GM19025 (cell line): ENCODE data around the gene ATP5MC2.
"Not testable (repeated sequence)": the region's sequence is repeated elsewhere in the genome, so short reads cannot be mapped to it uniquely, and the experiment has no call there.

Experiments
- ATAC-seq: cut with Tn5 transposase; IDR thresholded peaks from one replicate; pipeline ENCODE4 v1.9.1; 2021; ENCODE audit warnings: mild to moderate bottlenecking, low read depth, moderate library complexity; ENCODE audit not compliant: unreplicated experiment

ATP5MC2 gene

DNA sequence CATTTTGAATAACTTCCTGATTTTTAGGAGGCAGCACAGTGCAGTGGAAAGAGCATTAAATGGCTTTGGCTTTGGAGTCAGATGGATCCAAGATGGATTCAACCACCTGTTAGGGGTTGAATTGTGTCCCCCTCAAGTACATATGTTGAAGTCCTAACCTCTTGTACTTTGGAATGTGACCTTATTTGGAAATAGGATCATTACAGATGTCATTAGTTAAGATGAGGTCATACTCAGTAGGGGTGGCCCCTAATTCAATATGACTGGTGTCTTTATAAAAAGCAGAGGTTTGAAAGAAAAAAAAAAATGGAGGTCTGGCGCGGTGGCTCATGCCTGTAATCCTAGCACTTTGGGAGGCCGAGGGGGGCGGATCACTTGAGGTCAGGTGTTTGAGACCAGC is 18.8 kb downstream of the ATP5MC2 start:
- ATAC-seq: no peak

DNA sequence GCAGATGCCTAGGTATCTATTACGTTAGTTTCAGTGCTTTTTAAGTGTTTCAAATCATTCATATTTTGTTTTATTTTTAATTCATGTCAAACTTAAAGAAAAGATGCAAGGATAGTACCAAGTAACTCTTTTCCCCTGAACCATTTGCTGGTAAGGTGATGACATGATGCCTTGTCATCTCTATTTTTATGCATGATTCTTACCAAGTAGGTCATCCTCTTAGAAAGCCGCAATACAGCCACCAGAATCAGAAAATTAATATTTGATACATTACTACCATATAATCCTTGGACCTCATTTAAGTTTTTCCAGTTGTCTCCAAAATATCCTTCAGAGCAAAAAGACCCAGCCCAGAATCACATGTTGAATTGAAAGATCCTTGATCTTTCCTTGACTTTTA is 22.3 kb downstream of the ATP5MC2 start:
- ATAC-seq: no peak

DNA sequence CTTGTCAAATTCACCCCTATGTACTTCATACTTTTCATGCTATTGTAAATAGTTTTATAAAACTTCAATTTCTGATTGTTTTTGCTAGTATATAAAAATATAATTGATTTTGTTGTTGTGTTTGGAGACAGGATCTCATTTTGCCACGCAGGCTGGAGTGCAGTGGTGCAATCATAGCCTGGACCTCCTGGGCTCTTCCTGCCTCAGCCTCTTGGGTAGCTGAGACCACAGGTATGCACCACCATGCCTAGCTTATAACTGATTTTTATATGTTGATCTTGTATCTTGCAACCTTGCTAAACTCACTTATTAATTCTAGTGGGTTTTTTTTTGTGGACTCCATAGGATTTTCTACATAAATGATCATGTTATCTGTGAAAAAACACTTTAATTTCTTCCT is 23.5 kb downstream of the ATP5MC2 start:
- ATAC-seq: no peak

DNA sequence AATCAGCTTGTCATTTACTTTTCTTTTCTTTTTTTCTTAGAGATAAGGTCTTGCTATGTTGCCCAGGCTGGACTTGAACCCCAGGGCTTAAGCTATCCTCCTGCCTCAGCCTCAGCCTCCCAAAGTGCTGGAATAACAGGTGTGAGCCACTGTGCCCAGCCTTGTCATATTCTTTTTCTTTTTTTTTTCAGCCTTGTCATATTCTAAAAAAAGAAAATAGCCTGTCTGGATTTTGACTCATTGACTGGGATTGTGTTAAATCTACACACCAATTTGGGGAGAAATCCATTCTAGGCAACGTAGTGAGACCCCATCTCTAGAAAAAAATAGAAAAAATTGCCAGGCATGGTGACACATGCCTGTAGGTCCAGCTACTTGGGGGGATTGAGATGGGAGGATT is 24.1 kb downstream of the ATP5MC2 start:
- no peak for ATAC-seq

DNA sequence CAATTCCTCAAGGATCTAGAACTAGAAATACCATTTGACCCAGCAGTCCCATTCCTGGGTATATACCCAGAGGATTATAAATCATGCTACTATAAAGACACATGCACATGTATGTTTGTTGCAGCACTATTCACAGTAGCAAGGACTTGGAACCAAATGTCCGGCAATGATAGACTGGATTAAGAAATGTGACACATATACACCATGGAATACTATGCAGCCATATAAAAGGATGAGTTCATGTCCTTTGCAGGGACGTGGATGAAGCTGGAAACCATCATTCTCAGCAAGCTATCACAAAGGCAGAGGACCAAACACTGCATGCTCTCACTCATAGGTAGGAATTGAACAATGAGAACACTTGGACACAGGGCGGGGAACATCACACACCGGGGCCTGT is 29.6 kb downstream of the ATP5MC2 start:
- not testable (repeated sequence) for ATAC-seq

DNA sequence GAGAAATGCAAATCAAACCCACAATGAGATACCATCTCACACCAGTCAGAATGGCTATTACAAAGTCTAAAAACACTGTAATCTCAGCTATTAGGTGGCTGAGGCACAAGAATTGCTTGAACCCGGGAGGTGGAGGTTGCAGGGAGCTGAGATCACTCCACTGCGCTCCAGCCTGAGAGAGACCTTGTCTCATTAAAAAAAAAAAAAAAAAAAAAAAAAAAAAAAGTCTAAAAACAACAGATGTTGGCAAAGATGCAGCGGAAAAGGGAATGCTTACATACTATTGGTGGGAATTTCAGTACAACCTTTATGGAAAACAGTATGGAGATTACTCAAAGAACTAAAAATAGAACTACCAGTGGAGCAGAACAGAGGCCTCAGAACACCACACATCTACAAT is 30.7 kb downstream of the ATP5MC2 start:
- no peak for ATAC-seq

DNA sequence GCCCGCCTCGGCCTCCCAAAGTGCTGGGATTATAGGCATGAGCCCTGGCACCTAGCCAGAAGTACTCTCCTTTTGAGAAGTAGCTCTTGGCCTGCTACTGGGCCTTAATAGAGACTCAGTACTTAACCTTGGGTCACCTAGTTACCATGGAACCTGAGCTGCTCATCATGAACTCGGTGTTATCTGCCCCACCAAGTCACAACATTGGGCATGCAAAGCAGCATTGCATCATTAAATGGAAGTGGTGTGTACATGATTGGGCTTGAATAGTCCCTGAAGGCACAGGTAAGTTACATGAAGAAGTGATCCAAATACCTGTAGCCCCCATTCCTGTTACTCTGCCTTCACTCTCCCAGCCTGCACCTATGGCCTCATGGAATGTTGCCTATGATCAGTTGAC is 31.8 kb downstream of the ATP5MC2 start:
- no peak for ATAC-seq

DNA sequence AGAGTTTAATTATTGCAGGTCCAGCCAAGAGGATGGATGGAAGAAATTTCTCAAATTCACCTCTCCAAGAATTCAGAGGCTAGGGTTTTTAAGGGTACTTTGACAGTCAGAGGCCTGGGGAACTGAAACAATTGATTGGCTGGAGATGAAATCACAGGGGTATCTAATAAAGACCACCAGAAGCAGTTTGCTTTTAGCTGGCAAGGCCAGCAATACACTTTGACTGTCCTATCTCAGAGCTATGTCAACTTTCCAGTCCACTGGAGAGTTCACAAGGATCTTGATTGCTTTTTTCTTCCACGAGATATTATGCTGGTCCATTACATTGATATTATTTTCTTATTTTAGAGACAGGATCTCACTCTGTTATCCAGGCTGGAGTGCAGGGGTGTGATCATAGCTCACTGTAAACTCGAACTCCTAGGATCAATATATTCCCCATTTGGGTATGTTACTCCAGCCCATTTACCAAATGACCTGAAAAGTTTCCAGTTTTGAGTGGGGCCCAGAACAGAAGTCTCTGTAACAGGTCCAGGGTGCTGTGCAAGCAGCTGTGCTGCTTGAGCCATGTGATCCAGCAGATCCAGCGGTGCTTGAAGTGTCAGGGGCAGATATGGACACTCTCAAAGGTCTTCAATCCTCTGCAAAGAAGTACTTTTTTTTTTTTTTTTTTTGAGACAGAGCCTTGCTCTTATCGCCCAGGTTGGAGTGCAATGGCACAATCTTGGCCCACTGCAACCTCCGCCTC is 32.5 kb downstream of the ATP5MC2 start:
- ATAC-seq: no peak

DNA sequence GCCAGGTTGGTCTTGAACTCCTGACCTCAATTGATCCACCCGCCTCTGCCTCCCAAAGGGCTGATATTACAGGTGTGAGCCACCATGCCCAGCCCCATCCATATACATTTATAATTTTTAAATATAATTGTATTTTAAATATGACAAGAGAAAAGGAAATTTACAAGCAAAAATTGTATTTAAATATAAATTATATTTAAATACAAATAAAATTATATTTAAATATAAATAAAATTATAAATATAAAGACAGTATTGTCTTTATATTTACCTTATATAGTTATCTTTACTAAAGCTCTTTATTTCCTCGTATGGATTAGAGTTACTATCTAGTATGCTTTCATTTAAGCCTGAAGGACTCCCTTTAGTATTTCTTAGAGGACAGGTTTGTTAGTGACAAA is 37.8 kb downstream of the ATP5MC2 start:
- ATAC-seq: no peak

DNA sequence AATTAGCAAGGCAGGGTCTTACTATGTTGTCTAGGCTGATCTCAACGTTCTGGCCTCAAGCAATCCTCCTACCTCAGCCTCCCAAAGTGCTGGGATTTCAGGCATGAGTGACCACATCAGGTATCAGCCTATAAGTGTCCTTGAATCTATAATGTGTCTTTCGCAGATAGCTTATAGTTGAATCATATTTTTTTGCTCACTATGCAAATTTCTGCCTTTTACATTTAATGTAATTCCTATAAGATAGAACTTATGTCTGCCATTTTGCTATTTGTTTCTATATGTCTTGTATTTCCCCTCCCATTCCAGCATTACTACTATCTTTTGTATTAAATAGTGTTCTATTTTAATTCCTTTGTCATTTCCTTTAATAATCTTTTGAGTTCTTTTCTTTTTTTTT is 39.2 kb downstream of the ATP5MC2 start:
- no peak for ATAC-seq

DNA sequence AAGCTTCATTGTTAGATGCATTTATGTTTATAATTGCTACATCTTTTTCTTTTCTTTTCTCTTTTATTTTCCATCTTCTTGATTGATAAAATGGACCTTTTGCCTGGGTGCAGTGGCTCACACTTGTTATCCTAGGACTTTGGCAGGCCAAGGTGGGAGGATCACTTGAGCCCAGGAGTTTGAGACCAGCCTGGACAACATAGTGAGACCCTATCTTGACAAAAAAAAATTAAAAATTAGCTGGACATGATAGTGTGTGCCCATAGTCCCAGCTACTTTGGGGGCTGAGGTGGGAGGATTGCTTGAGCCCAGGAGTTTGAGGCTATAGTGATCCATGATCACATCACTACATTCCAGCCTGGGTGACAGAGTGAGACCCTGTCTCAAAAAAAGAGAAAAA is 40.2 kb downstream of the ATP5MC2 start:
- not testable (repeated sequence) for ATAC-seq

DNA sequence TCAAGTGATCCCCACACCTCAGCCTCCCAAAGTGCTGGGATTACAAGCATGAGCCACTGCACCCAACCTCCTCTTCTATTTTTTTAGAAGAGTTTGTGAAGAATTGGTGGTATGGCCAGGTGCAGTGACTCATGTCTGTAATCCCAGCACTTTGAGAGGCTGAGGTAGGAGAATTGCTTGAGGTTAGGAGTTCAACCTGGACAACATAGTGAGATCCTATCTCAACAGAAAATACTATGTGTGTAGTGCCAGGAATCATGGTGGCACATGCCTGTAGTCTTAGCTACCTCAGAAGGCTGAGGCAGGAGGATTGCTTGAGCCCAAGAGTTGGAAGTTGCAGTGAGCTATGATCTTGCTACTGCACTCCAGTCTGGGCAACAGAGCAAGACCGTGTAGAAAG is 44.2 kb downstream of the ATP5MC2 start:
- ATAC-seq: no peak

DNA sequence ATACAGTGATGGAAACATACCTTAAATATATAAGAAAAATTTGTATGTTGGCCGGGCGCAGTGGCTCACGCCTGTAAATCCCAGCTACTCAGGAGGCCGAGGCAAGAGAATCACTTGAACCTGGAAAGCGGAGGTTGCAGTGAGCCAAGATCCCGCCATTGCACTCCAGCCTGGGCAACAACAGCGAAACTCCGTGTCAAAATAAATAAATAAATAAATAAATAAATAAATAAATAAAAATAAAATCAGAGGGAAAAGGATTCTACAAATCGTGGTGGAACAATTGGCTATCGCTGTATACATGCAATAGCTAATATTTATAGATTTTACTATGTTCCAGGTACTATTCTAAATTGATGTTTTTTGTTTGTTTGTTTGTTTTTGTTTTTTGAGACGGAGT is 48.0 kb downstream of the ATP5MC2 start:
- ATAC-seq: no peak

DNA sequence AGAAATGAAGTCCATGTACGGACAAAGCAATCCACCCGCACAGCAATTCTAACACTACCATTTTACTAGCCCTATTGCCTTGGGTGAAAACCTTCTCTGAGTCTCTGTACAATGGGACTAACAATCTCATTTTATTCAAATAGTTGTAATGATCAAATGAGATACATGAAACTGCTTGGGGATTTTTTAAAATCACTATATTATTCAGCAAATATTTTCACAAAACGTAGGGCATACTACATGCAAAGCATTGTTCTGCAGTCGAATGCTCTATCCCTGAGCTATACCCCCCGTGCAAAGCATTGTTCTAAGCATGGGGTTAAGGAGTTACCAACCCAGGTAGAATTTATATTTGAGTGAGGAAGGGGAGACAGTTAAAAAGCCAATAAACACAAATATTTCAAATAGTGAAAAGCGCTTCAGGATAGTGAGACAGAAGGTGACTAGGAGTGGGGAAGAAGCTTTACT is 49.1 kb downstream of the ATP5MC2 start:
- ATAC-seq: no peak

DNA sequence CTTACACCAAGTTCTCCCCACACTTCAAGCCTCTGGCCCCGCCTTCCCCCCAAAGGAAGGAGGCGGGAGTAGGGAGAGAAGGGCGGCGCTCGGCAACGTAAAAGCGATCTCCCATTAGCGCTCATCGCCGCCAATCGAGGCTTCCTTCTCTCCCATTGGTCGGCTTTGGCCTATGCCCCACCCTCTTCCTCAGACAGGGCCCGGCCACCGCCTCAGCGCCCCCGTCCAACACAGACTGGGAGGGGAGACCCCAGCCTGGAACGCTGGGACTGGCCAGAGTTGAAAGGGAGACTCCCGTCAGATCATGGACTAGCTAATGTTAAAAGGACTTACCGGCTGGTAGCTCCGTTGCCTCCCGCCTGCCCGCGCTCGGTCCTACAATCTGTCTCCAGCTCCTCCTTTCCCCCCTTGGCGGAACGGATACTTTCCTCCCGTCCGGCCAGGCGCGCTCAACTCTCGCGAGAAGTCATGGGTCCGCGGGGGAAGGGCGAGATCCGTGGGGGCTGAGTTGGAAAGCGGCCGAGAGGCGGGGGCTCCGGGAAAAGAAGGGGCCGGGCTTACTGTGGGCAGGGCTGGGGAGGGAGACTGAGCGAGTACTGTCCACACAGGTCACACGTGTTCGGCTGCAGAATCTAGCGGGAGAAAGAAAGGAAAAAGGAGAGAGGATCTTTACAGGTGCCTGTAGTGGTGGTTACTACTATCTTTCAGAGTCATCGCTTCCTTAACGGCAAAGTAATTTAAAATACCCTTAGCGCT is 49.8 kb downstream of the ATP5MC2 start, which contains the start of gene ATF7:
Gene ATF7, minus strand, starts transcription at position 437 of the 756 bp plus-strand sequence. CDS start 25,382 bp downstream, outside the sequence.
- ATAC-seq: peak; percentile 94

DNA sequence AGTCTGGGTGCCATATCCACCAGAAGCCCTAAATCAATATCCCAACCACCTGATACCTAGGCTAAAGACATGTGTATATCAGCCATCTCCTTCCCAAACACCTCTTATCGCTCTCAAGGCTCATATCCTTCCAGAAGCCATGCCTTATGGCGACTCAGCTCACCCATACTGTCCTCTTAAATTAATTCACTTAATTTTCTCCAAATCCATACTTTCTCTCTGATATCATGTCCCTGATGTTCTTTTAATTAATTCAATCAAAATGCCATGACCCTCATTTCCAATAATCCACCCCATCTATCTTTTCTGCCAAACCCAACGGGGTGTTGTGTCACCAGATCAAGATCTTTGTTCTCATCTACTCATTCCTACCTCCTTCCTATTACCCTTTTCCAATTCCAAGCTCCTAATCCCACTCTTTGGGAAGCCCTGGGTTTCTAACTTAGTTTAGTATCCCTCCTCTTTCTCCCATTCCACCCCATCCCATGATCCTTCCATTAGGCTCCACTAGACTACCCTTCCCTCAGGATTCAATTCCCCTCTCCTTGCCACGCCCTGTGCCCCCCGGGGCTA is 50.4 kb downstream of the ATP5MC2 start:
- ATAC-seq: no peak

DNA sequence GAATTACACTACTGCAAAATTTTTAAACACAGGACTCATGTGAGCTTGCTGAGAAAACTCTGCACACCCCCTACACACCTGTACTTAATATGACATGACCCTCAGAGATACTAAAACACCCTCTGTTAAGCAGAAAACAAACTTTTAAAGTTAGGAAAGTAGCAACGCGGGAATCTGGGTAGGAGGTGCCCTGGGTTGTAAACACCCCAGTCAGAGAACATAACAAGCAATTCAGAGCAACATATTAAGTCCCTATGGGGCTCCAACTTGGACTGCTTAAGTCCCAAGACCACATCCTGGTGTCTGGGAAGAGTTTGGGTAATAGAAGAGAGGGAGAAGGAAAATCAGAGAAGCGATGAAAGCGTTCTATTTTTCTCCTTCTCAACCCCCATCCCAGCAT is 50.9 kb downstream of the ATP5MC2 start:
- no peak for ATAC-seq

DNA sequence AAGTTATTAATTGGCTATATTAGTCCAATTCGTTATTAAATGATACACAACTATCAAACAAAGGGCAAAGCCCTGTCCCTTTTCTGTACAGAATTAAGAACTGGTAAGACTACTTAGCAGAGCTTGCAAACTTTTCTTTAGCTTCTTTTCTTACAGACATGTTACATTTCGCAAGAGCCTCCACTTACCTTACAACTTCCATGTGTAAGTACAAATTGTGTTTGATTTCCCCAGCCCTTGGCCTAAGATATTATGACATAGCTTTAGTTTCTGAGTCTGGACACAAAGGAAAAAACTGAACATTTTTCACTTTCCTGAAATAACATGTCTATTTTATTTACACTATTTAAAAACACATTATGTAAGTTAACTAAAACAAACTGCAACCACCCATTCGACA is 51.4 kb downstream of the ATP5MC2 start:
- no peak for ATAC-seq

DNA sequence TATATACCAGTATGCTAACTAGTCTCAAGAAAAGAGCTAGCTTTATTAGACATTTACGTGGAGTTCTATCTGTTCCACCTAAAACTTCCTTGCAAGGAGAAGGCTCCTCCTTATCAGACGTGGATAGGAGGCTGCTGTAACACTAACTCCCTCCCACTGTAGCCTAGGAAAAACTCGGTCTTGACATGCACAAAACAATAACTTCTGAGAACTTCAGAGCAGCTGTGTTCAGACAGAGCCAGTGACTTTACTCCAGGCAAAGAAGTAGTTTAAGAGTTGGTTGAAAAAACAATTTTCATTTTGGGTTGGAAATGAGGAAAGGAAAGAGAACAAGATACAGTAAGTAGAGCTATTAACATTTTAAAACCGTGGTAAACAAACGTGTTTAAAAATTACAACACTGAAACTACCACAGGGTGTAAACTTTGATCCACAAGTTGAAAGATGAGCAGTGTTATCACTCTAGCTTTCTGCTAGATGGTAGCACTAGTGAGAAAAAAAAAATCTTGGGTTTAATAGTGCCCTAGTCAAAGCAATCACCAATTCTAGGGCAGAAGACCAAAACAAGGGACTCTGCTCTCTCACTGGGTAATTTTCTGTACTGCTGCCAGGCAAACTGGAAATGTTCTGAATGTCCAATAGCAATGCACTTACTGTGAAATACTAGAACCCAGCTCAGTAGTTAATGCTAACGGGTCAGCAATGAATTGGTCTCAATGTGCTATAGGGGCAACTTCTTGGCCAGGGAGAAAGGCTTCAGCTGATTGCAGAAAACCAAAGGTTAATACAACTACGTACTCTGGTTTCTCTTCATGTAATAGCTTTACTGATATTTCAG is 52.1 kb downstream of the ATP5MC2 start:
- ATAC-seq: no peak

DNA sequence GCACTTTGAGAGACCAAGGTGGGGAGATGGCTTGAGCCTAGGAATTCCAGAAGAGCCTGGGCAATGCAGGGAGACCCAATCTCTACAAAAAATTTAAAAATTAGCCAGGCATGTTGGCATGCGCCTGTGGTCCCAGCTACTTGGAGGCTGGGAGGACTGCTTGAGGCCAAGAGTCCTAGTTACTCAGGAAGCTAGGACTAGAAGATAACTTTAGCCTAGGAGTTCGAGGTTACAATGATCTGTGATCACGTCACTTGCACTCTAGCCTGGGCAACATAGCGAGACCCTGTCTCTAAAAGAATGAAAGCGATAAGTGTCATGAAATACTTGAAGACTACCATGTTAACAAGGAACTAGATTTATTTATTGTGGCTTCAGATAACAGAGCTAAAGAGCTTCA is 53.2 kb downstream of the ATP5MC2 start:
- ATAC-seq: no peak

DNA sequence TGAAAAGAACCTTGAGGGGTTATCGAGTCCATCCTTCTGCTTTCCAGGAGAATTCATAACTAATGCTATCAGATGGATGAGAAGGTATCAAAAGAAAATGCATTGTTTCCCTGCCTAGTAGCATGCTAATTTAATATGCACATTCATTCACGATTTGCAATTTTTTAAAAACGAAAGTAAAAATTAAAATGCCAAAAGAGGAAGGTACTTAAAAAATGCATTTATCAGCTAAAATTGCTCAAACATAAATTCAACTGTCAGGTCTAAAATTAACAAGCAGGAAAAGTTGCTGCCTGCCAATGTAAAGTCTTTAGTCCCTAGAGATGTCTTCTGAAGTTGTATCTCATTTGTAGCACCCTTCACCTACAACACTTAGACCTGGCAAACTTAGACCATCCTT is 57.6 kb downstream of the ATP5MC2 start:
- ATAC-seq: no peak
